ENCODE measurements around the gene GATAD2A.
A peak's percentile ranks its signal among the peaks of the same experiment; 100 is the strongest.
"Not testable (repeated sequence)": the region's sequence is repeated elsewhere in the genome, so short reads cannot be mapped to it uniquely, and the experiment has no call there.

Gene GATAD2A

DNA sequence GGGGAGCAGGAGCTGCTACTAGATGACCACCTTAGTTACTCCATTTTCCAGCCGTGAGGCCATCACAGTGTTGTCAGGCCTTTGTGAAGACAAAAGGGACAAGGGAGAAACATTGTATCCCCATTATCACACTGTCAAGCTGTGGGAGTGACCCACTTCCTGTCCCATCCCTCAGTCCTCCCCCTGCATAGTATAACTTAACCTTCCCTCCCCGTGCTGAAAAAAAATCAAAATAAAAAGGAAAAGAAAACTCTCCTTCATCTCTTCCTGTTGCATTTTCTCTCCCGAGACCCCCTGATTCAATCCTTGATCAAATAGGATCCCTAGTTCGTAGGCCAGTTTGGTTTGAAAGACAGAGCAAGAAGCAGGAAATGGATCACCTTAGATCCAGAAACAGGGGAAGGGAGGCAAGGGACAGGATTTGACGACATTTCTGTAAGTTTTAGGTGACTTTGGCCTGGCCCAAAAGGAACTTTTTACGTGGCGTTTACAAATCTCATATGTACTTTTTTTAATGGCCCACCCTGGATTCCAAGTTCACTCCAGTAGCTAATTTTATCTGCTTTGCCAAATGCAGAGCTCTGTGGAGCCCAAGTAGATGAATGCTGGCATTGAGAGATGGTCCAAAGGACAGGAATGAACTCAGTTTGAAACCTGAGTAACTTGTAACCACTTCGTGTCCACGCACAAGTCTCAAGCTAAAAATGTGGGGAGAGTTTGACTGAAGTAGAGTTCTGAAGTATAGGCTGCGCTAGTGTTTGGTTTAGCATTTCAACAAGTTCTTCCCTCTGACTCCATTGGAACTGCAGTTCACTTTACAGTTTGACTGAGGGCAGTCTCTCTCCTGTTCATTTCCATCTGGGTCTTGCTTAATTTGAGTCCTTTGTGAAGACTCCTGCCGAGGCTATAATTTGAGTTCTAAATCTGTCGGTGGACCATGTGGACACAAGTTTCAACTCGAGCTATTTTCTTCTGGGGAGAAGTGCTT, 16.6 kb upstream of the GATAD2A start:
- DNase-seq, result no peak

GRCh38 chr19:19389683-19390082, 15.8 kb upstream of the GATAD2A start:
- not testable (repeated sequence) for DNase-seq

DNA sequence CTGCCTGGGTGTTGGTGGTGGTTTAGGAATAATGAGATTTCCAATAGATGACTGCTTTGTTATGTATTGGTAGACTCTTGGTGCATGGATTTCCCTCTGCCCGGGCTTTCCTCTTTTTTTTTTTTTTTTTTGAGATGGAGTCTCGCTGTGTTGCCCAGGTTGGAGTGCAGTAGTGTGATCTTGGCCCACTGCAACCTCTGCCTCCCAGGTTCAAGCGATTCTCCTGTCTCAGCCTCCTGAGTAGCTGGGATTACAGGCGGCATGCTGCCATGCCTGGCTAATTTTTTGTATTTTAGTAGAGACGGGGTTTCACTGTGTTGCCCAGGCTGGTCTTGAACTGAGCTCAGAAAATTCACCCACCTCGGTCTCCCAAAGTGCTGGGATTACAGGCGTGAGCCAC, 11.1 kb upstream of the GATAD2A start:
- not testable (repeated sequence) for DNase-seq

- DNase-seq, result peak; percentile 50
Measured at GRCh38 chr19:19399733-19400433, 5.6 kb upstream of the GATAD2A start.

DNA sequence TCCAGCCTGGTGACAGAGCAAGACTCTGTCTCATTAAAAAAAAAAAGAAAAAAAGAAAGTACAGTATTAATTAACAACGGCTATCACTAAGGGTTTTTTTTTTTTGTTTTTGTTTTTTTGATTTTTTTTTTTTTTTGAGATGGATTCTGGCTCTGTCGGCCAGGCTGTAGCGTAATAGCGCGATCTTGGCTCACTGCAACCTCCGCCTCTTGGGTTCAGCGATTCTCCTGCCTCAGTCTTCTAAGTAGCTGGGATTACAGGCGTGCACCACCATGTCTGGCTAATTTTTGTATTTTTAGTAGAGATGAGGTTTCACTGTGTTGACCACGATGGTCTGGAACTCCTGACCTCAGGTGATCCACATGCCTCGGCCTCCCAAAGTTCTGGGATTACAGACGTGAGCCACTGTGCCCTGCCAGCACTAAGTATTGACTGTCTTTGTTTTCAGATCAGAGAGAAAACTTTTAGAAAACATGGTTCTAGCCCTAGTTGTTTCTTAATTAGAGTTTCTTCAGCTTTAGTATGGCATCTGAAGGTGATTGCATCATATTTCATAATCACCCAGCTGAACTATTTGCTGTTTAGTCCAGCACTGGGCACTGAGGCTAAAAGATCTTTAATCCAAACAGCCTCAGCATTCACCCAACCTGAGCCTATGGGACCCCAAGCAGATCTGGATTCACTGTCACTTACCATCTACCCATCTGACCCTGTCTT, 2.7 kb upstream of the GATAD2A start:
- peak; percentile 27 for DNase-seq

DNA sequence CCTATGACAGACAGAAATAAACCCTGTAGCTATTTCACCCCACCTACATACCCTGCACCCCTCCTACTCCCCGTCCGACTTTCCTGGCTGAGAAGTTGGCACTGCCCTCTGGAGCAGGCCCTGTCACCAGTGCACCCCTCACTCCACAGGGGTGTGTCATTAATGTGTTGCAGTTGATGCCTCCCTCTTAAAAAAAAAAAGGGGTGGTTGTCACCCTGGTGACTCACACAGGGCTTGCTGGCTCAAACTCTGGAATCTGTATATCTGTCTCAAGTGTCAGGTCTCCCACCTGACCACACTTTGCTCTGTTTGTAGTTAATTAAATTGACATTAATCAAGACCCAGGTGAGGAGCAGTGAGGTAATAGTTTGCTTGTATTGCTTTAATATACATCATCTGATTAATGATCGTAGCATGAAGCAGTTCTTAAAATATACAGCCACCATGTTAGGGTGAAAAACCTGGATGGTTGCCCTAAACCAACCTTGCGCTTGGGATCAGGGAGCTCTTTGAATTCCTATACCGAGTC, 2.0 kb upstream of the GATAD2A start:
- DNase-seq, result peak; percentile 49

GRCh38 chr19:19405971-19406877, 749 bp downstream of the GATAD2A start:
- peak; percentile 57 for DNase-seq

DNA sequence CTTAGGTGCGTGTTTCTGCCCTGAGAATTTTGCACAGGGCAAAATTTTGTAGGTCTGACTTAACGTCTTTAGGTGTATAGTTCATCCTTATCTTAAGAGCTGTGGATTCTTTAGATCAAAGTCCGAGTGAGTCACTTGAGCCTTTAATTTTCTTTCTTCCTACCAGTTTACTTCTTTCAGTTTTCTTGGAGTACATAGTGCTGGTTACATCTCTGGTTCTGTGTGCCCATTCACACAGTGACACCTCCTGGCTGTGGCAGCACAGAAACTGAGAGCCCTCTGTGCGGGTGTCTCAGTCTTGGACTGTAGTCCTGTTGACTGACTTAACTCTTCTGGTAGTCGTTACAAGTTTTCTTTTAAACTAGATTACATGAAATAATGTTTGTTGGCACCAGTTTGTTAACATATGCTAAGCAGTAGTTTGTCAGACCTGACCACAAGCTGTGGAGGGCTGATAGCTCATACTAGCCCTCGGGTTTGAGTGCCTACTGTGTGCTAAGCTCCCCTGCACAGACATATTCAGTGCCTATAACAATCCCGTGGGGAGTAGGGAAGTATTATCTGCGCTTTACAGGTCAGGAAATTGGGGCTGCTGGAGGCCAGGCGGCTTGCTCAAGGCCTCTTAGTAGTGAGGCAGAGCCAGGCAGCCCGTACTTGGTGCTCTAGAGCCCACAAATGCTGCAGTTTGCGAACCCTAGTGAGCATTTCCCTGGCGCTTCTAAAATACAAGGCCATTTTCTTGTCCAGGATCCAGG, 1.6 kb downstream of the GATAD2A start:
- DNase-seq, result peak; percentile 44

GRCh38 chr19:19407633-19407930, 2.1 kb downstream of the GATAD2A start:
- no peak for DNase-seq

DNA sequence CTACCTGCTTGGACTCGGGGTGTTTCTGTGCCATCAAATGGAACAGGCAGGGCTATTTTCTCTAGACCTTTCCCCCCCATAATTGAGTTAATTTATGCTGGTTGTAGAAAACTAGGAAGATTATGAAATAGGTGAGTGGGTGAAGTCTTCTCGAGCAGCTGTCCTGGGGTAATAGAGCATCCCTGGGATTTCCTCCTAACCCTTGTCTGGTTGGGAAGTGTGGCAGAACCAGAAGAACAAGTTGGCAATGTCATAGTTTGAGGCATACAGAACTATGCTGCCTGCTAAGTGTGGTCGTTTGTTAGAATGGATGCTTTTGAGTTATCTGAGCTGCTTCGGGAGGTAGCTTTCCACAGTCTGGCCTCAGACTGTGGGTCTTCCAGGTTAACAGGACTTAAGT, 3.7 kb downstream of the GATAD2A start:
- DNase-seq, result no peak

GRCh38 chr19:19409631-19410030, 4.2 kb downstream of the GATAD2A start:
- DNase-seq, result no peak

GRCh38 chr19:19410553-19411550, 5.4 kb downstream of the GATAD2A start:
- no peak for DNase-seq

GRCh38 chr19:19416280-19416679, 10.8 kb downstream of the GATAD2A start:
- no peak for DNase-seq

DNA sequence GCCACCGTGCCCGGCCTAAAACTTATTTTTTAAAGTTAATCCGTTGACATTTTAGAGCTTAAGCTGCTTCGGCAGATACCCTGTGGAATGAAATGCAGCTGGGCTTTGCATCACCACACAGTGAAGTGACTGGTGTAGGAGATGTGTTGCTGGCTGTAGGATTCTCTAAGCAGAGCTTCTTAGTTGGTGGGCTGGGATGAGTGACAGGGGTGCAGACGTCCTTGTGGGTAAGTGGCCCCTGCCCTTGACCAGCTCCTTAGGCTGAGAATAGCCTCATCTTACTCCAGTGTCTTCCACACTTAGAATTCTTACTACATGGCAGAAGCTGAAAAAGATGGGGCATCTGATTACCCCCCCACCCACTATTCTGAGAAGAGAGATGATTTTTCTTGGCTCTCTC, 11.6 kb downstream of the GATAD2A start:
- no peak for DNase-seq

- DNase-seq, result no peak
Measured at GRCh38 chr19:19417628-19418245, 12.3 kb downstream of the GATAD2A start.

GRCh38 chr19:19418555-19419260, 13.2 kb downstream of the GATAD2A start:
- no peak for DNase-seq

DNA sequence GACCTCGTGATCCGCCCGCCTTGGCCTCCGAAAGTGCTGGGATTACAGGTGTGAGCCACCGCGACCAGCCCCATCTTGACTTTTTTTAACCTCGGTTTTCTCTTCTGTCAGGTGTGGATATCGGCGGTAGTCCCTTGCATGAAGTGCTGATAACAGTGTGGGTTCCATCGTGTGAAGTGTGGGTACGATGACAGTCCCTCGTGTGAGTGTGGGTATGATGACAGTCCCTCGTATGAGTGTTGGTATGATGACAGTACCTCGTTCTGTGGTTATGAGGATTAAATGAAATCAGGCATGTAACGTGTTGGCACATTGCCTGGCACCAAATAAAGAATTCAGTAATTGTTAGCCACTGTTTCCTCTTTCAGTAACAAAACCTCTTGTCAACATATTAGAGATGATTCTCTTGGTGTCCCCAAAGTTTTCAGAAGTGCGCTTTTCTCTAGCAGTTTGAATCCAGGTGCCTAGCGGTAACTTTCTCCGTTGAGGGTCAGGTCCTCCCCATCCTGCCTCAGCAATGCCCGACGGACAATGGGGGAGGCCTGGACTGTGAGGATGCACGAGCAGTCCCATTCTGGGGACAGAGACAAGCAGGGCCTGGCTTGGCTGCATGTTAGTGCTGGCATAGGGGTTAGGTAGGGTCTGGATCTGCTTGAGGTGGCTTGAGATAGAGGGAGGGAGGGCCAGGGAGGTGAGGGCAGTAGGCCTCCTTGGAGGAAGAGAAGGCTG, 15.3 kb downstream of the GATAD2A start:
- DNase-seq, result no peak

DNA sequence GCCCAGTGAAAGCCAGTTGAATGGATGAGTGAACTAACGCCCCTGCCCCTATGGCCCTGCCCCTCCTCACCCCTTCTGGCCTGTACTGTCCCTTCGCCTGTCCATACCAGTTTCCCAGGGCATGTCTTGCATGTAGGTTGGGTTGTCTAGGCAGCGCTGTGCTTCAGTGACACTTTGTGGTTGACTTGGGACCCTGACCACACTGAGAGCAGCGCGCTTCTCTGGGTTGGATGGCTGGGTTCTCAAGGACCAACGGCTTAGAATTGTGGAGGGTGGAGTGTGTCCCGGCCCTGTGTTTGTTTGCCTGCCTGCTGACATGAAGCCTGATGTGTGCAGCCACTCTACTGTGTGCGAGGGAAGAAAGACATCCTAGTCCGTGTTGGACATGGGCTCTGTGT, 15.8 kb downstream of the GATAD2A start:
- no peak for DNase-seq

Data from HCEC 1CT (cell line).